Kidney (tissue), 14 donors: ENCODE data around the gene RBM8A. TPM values are rescaled to one million over a fixed set of nuclear protein-coding genes. Genes with fewer than 3 reads are reported as not detected.

ENCODE experiments used
- DNase-seq, 5 donors: peaks; one replicate each; pipeline ENCODE4 v3.0.0-alpha.2; 2013 to 2020
- FAIRE-seq: peaks from 2 replicates; lab custom pipeline; 2012; peaks lifted over from hg19 to GRCh38; lab: Jason Lieb, UNC
- H3K27ac ChIP-seq, 2 donors: one replicate each; pipeline ENCODE4 v1.7.0; 2013; ENCODE audit warnings: low read depth in 2 of 2, low read length in 2 of 2, inconsistent platforms in 1 of 2
- H3K27me3 ChIP-seq: one replicate; pipeline ENCODE4 v1.7.1; 2013; ENCODE audit warnings: low read length, inconsistent platforms; ENCODE audit not compliant: control insufficient read depth, insufficient read depth
- H3K36me3 ChIP-seq, 3 donors: one replicate each; pipeline versions ENCODE4 v1.7.0 to v1.7.1; 2013; ENCODE audit warnings: low read length in 3 of 3, control low read depth in 1 of 3, inconsistent platforms in 1 of 3; ENCODE audit not compliant: insufficient read depth in 3 of 3, control insufficient read depth in 2 of 3
- H3K4me1 ChIP-seq, 3 donors: one replicate each; pipeline versions ENCODE4 v1.7.0 to v1.7.1; 2013; ENCODE audit warnings: low read length in 3 of 3, inconsistent platforms in 1 of 3, low read depth in 1 of 3; ENCODE audit not compliant: control insufficient read depth in 2 of 3, insufficient read depth in 2 of 3
- H3K4me3 ChIP-seq, 3 donors: one replicate each; pipeline versions ENCODE4 v1.7.0 to v1.8.1; 2013; ENCODE audit warnings: low read length in 3 of 3, control low read depth in 1 of 3, inconsistent platforms in 1 of 3
- H3K9ac ChIP-seq, 3 donors: one replicate each; pipeline versions ENCODE4 v1.7.0 to v1.7.1; 2013; ENCODE audit warnings: low read length in 3 of 3, control low read depth in 1 of 3, inconsistent platforms in 1 of 3
- H3K9me3 ChIP-seq, 3 donors: one replicate each; pipeline versions ENCODE4 v1.7.0 to v1.7.1; 2013; ENCODE audit warnings: low read length in 3 of 3, control low read depth in 1 of 3, inconsistent platforms in 1 of 3; ENCODE audit not compliant: control insufficient read depth in 2 of 3, insufficient read depth in 1 of 3
- intact Hi-C: fragments of 100-400 bp; cut with DNase I; formaldehyde crosslinking; loops from one replicate; pipeline ENCODE4 v1.11.1; 2022
- polyA plus RNA-seq: library from polyadenylated mRNA; stranded (reverse); fragments of 350-450 nt; fragmentation: Illumina TruSeq; extraction: RNeasy Lipid Tissue Mini Kit (QIAGEN cat#74804); gene quantifications from one replicate; pipeline ENCODE4 v1.2.3, GENCODE V29; 2014; ENCODE audit warnings: low read depth, low replicate concordance; ENCODE audit not compliant: insufficient read depth
- total RNA-seq: library from RNA; stranded (reverse); fragmentation: NEBNext Ultra II Directional; extraction: Animal tissue kit (Norgen Biotek cat#: 25700); gene quantifications from one replicate; pipeline ENCODE4 v1.2.1, GENCODE V29; 2021
- TF ChIP-seq, protein P1 (sequence below): IDR thresholded peaks from 3 replicates; pipeline ENCODE4 v1.5.1; 2012; ENCODE audit warnings: mild to moderate bottlenecking, moderate library complexity, borderline replicate concordance; ENCODE audit not compliant: insufficient read depth; ENCODE audit errors: extremely low read depth
- donor health status: control.
- donor health status: control.
- donor health status: control.
- donor health status: control.
- donor health status: control.
- donor health status: DM: yes; HTN: yes; CAD: no.
- donor health status: Normal renal cell carcinoma (clear cell type).

The RBM8A gene
- total and polyA plus RNA-seq, 2 donors from 2014 or later: 105 to 131 TPM

DNA sequence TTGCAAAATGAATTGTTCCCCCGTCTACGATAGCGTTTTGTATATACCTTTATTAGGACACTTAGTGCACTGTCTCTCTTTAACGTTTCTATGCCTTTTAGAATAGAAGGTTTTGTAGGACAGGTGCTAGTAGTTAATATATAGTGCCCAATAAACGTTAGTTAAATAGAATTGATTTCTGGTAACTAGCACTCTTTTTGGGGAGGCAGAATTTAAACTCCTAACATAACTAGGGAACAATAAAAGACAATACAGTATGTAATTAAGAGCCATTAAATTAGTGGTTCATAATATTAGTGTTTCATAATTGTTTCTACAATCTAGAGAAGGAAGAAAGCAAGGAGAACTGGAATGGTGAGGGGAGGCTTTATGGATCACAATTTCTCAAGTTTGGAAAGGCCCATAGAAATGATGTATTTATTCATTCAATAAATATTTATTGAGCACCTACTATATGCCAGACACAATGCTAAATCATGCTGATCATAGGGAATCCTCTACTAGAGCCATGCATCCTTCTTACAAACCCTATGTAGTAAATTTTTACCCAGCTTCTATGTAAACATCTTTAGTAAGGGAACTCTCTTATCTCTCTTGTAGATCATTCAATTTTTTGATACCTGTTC lies 37.9 kb upstream of the RBM8A start:
- intact Hi-C loops: loop anchor here (5.0 kb wide), 1 partner anchor 118 kb away; the partner anchor contains the start of gene NUDT17
- TF ChIP-seq, protein P1, sequence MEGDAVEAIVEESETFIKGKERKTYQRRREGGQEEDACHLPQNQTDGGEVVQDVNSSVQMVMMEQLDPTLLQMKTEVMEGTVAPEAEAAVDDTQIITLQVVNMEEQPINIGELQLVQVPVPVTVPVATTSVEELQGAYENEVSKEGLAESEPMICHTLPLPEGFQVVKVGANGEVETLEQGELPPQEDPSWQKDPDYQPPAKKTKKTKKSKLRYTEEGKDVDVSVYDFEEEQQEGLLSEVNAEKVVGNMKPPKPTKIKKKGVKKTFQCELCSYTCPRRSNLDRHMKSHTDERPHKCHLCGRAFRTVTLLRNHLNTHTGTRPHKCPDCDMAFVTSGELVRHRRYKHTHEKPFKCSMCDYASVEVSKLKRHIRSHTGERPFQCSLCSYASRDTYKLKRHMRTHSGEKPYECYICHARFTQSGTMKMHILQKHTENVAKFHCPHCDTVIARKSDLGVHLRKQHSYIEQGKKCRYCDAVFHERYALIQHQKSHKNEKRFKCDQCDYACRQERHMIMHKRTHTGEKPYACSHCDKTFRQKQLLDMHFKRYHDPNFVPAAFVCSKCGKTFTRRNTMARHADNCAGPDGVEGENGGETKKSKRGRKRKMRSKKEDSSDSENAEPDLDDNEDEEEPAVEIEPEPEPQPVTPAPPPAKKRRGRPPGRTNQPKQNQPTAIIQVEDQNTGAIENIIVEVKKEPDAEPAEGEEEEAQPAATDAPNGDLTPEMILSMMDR: no peak
- Histone ChIP-seq H3K27ac (peak overlapping the region in 1 of 2 donors; percentile 88), H3K9ac (peak overlapping the region; percentile 75 to 92 (median 83)), H3K4me3 (peak overlapping the region; percentile 81 to 91 (median 85)), H3K27me3 (no peaks in the 10 kb centered on the region), H3K4me1 (peaks cover 2 to 27% (median 4%) of the 10 kb centered on the region in 3 donors), H3K36me3 (no peaks in the 10 kb centered on the region), H3K9me3 (peaks cover 0 to 4% (median 0%) of the 10 kb centered on the region in 3 donors)
- FAIRE-seq: no peak
- no peak for DNase-seq

DNA sequence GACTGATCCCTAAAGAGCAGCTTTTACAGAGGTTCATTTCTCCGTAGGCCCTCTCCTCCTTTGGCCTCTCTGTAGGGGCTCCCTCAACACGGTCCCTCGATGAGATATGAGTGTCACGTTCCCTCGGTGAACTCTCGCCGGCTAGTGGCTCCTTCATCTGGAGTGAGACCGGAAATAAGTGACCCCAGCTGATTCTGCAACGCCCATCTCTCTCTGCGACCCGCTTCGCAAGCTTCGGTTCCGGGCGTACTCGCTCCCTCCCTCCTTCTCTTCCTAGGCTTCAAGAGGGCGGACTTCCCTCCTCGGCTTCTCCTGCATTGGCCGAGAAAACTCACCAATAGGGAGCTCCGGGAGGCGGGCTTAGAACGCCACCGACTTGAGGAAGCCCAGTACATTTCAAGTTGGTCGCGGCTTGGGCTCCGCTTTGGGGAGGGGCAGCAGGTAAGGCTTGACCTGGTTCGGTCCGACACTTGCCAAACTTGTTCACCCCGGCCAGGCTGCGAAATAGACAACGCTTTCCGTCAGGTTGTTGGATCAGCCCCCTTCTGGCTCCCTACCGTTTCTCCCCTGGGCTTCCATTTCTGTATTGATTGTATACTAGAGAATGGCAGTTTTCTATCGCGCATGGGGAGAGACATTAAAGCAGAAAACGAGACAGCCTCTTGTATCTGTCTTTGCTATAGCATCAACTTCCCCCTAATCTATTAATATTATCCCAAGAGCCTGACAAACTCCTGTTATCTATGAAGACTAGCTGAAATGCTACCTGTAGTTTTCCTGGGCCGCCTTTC lies 37.2 kb upstream of the RBM8A start, which contains the start of the genes ANKRD34A and POLR3GL:
Gene ANKRD34A, minus strand, starts transcription at position 248 of the 791 bp plus-strand sequence. CDS start 2,816 bp downstream, outside the sequence.
Gene POLR3GL, plus strand, starts transcription at position 363 of the 791 bp plus-strand sequence. CDS start 10,176 bp downstream, outside the sequence.
- DNase-seq: peak; percentile 95 to 99 (median 97)
- intact Hi-C loops: loop anchor here (5.0 kb wide), 1 partner anchor 117 kb away; the partner anchor contains the start of gene NUDT17
- Histone ChIP-seq H3K27me3 (no peaks in the 10 kb centered on the region), H3K9ac (peak within 1 kb of the TSS; percentile 75 to 92 (median 83)), H3K9me3 (peaks cover 0 to 4% (median 0%) of the 10 kb centered on the region in 3 donors), H3K36me3 (no peaks in the 10 kb centered on the region), H3K27ac (peak within 1 kb of the TSS; percentile 85 to 88), H3K4me1 (peaks cover 2 to 27% (median 8%) of the 10 kb centered on the region in 3 donors), H3K4me3 (peak within 1 kb of the TSS; percentile 81 to 91 (median 85))
- TF ChIP-seq, protein P1: peak; percentile 1
- FAIRE-seq: peak; percentile 90

DNA sequence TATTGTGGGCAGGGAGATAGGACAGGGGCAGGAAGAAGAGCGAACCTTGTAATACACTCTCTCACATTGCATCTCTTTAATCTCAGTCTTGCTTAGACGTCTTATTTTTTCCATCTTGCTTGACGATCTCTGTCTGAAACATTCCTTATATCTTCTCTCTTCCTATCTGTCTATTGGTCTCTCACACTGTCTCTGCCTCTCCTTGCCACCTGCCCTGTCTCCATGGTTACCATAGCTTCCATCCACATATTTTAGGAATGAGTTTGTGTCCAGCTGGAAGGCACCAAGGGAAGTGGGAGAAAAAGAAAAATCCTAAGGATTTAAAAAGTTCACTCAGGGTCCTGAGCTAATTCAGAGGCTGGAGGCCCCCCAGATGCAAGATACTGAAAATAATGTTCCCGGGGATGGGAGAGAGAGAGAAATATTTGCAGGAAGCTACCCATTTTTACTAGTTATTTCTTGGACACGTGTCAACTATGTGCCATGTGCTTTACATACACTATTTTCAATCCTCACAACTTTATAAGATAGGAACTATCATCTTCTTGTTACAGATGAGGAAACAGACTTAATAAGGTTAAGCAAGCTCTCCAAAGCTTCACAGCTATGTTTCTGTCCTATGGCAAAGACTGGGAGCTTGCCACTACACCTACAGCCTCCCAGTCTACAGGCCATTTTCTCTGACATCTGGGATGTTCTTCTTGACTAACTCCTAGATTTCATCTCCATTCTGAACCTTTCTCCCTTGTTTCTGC lies 36.2 kb upstream of the RBM8A start:
- Histone ChIP-seq H3K27me3 (no peaks in the 10 kb centered on the region), H3K4me3 (peak overlapping the region in 2 of 3 donors; percentile 81 to 91), H3K27ac (peak overlapping the region; percentile 85 to 88), H3K4me1 (peaks cover 2 to 27% (median 8%) of the 10 kb centered on the region in 3 donors), H3K36me3 (no peaks in the 10 kb centered on the region), H3K9me3 (peaks cover 0 to 4% (median 0%) of the 10 kb centered on the region in 3 donors), H3K9ac (peak overlapping the region in 1 of 3 donors; percentile 92)
- intact Hi-C loops: no loop called here
- FAIRE-seq: no peak
- DNase-seq: peak in 1 of 5 donors; percentile 31
- TF ChIP-seq, protein P1: no peak
